ENCODE measurements around the gene SLC6A3.

The SLC6A3 gene

GRCh38 chr5:1370006-1370405 lies 75.2 kb downstream of the SLC6A3 start:
- H3K4me3 ChIP-seq (ENCODE audit: low read length): no peak overlapping the region
- no peak for TF ChIP-seq CTCF (IDR thresholded peaks at IDR 0.05; ENCODE audit: insufficient read depth, low read depth, low read length, missing control alignments)
- DNase-seq (ENCODE audit: low read depth): no peak

GRCh38 chr5:1368756-1369155 lies 76.5 kb downstream of the SLC6A3 start:
- no peak for TF ChIP-seq CTCF (IDR thresholded peaks at IDR 0.05; ENCODE audit: insufficient read depth, low read depth, low read length, missing control alignments)
- H3K4me3 ChIP-seq (ENCODE audit: low read length): no peak overlapping the region
- DNase-seq (ENCODE audit: low read depth): no peak

- H3K4me3 ChIP-seq (ENCODE audit: low read length): no peak overlapping the region
- TF ChIP-seq CTCF (IDR thresholded peaks at IDR 0.05; ENCODE audit: insufficient read depth, low read depth, low read length, missing control alignments): no peak
- no peak for DNase-seq (ENCODE audit: low read depth)
Observed at GRCh38 chr5:1368236-1368635, 77.0 kb downstream of the SLC6A3 start.

GRCh38 chr5:1367149-1367548 lies 78.1 kb downstream of the SLC6A3 start:
- no peak for DNase-seq (ENCODE audit: low read depth)
- no peak overlapping the region for H3K4me3 ChIP-seq (ENCODE audit: low read length)
- no peak for TF ChIP-seq CTCF (IDR thresholded peaks at IDR 0.05; ENCODE audit: insufficient read depth, low read depth, low read length, missing control alignments)

- H3K4me3 ChIP-seq (ENCODE audit: low read length): no peak overlapping the region
- no peak for TF ChIP-seq CTCF (IDR thresholded peaks at IDR 0.05; ENCODE audit: insufficient read depth, low read depth, low read length, missing control alignments)
- no peak for DNase-seq (ENCODE audit: low read depth)
Observed at GRCh38 chr5:1366514-1366913, 78.7 kb downstream of the SLC6A3 start.

GRCh38 chr5:1364211-1364610 lies 81.0 kb downstream of the SLC6A3 start:
- DNase-seq (ENCODE audit: low read depth): no peak
- TF ChIP-seq CTCF (IDR thresholded peaks at IDR 0.05; ENCODE audit: insufficient read depth, low read depth, low read length, missing control alignments): no peak
- H3K4me3 ChIP-seq (ENCODE audit: low read length): no peak overlapping the region

GRCh38 chr5:1363581-1363980 lies 81.7 kb downstream of the SLC6A3 start:
- DNase-seq (ENCODE audit: low read depth): no peak

More at GRCh38 chr5:1363581-1363980, 81.7 kb downstream of the SLC6A3 start:
- TF ChIP-seq CTCF (IDR thresholded peaks at IDR 0.05; ENCODE audit: insufficient read depth, low read depth, low read length, missing control alignments): no peak
- H3K4me3 ChIP-seq (ENCODE audit: low read length): no peak overlapping the region
